GM18909 (cell line): ENCODE measurements around the gene SORCS2.
"Not testable (repeated sequence)": the region's sequence is repeated elsewhere in the genome, so short reads cannot be mapped to it uniquely, and the experiment has no call there.

Source experiments
- ATAC-seq: cut with Tn5 transposase; IDR thresholded peaks from one replicate; pipeline ENCODE4 v1.9.1; 2021; ENCODE audit warnings: mild to moderate bottlenecking; ENCODE audit not compliant: unreplicated experiment, poor library complexity

The SORCS2 gene

DNA sequence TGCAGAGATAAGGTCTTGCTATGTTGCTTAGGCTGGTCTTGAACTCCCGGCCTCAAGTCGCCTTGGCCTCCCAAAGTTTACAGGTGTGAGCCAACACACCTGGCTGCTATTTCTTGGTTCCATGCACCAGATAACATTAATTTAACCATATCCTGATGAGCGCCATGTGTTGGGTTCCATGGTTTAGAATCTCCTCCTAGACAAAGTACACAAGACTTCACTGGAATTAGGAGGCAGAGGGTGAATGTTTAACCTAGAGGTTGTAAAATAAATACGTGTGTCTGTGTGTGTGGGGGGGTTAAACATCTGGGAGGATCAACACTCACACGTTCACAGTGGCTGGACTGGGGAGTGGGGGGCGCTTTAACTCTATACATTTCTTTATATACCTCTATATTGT, 32.4 kb upstream of the SORCS2 start:
- ATAC-seq: no peak

DNA sequence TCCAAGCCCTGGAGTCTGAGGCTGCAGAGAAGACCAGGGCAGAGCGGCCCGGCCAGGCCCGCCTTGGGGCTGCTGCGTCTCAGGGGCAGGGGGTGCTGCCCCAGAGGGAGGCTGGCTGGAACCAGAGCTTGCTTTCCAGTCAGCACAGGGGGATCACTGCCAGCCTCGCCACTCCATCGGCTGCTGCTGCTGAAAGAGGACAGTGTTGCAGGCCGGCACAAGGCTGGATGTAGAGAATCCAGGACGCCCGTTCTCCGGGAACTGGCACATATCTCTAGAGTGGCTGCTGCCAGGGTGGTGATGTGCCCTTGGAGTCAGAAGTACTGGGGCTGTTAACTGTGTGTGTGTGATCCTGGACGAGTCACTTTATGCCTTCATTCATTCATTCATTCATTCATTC, 31.9 kb upstream of the SORCS2 start:
- ATAC-seq: no peak

DNA sequence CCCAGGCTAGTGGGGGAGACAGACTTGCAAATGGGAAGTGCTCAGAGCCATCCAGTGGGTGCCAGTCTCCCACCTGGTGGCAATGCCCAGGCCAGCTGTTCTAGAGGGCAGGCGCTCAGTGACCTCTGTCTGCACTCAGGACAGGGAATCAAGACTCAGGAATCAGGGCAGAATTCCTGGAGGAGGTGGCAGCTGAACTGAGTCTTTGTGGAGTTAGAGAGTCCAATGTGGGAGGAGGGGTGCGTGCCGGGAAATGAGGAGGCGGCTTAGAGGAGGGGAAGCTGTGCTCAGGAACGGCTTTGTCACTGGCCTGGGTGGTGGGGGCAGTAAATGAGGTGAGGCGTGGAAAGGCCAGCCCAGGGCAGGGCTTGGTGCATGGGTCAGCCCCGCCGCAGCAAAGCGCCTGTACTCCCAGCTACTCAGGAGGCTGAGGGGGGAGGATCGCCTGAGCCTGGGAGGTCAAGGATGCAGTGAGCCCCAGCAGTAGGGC, 31.3 kb upstream of the SORCS2 start:
- no peak for ATAC-seq

DNA sequence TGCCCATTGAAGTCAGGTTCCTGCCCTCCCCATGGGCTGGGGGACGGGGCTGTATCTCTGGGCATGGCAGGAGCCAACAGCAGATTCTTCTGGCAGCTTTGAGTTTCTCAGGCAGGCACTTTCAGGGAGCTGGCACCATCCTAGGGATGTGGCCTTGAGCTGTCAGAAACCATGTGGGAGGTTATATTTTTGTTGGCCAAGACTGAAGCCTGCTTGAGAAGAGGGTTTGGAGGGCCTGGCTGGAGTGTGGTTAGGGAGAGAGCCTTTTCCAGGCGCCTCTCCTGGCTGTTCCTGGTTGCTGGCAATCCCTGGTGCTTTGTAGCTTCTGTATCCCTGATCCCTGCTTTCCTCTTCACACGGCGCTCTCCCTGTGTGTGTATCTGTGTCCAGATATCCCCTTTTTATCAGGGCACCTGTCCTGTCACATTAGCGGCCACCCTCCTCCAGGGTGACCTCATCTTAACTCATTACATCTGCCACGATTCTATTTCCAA, 30.6 kb upstream of the SORCS2 start:
- no peak for ATAC-seq

DNA sequence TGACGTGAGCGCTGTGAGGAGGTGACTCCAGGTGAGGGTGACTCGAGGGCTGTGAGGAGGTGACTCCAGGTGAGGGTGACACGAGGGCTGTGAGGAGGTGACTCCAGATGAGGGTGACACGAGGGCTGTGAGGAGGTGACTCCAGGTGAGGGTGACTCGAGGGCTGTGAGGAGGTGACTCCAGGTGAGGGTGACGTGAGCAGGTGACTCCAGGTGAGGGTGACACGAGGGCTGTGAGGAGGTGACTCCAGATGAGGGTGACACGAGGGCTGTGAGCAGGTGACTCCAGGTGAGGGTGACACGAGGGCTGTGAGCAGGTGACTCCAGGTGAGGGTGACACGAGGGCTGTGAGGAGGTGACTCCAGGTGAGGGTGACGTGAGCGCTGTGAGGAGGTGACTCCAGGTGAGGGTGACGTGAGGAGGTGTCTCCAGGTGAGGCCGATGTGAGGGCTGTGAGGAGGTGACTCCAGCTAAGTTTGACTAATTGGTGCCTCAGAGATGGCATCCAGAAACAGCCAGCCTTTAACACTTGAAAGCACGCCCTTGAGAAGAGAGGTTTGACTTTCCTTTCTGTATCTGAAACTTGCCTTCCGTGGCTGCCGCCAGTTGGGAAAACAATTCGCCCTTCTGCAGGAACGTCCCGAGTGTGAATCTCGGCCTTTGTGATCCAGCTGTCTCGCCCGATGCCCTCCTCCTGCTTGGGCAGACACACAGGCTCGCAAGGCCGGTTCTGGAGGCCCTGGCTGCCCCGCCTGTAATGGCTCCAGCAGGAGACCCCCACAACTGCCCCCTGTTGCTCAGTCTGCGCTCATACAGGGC, 27.1 kb upstream of the SORCS2 start:
- not testable (repeated sequence) for ATAC-seq

DNA sequence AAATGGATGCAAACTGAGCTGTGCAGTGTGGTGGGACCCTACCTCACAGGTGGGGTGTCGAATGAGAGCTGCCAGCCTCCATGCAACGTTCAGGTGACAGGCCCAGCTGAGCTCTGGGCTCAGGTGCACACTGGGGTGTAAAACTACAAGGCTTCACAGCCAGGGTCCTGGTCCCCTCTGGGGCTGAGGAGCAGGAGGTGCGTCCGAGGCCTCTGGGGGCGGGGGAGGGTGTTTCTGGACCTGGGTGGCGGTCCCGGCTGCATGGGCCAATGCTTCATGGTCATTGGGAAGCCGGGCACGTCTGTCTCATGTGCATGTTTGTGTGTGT, 26.5 kb upstream of the SORCS2 start:
- no peak for ATAC-seq

DNA sequence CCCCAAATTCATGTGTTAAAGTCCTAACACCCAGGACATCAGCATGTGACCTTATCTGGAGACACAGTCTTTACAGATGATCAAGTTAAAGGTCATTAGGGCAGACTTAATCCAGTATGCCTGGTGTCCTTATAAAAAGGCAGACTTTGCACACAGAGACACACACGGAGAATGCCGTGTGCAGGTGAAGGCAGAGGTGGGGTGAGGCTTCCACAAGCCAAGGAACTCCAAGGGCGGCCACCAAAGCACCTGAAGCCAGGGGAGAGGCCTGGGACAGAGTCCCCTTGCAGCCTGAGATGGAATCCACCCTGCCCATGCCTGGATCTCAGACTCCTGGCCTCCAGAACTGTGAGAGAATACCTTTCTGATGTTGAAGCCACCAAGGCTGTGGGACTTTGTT, 26.1 kb upstream of the SORCS2 start:
- ATAC-seq: no peak

DNA sequence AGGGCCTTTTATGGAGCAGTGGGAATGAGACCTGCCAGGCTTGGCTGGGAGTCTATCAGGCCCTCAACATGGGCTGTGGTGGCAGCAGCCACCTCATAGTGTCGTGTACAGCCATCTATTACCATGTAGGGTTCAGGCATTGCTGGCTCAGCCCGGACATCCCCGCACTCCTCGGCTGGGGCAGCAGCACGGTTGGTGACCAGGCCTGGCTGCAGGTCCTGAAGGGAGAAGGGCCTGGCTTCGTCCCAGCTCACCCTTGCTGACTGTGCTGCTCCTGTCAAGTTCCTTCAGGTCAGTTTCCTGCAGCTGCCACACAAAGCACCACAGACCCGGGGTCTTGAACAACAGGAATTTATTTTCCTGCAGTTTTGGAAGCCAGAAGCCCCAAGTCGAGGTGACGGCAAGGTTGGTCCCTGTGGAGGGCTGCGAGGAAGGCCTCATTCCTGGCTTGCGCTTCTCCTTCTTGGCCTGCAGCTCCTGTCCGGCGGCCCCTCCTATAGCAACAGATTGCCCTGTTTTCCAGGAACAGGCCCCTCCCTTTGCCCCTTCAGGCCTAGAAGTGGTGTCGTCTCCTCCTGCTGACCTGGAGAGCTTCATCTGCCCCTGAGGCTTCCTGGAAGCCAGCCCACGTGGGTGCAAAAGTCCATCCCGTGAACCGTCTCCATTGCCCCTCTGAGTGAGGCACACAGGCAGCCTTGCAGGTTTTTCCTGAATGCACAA, 25.2 kb upstream of the SORCS2 start:
- ATAC-seq: no peak

DNA sequence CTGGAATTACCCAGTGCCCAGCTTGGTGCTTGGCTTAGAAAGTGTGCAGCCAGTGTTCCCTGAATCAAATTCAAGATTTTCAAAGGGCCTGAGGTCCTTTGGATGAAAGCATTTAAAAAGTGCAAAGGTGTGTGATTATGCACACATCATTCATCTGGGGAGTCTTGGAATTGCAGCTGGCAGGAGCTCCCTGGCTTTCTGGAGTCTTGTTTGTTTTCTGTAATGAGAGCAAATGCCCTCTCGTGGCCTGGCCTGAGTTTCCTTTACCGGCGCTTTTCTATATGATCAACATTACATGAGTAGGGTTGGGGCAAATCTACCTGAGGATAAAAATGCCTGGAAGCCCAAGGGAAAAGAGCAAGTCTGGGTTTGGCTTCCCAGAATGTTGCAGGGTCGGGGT, 24.6 kb upstream of the SORCS2 start:
- no peak for ATAC-seq

DNA sequence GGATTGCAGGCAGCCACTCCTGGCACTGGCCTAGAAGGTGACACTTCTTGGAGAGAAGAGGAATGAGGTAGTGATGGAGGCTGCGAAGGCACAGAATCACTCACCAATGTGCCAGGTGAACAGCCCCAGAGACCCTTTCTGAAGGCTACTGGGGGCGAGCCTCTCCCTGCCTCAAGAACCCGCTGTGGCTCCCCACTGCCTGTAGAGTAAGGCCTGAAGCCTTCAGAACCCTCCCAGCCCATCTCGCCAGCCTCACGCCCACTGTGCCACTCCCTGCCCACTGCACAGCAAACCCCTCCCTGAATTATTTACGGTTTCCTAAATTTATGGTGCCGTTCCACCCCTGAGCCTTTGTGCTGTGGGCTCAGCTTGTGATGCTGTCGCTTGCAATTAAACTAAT, 24.2 kb upstream of the SORCS2 start:
- ATAC-seq: no peak

DNA sequence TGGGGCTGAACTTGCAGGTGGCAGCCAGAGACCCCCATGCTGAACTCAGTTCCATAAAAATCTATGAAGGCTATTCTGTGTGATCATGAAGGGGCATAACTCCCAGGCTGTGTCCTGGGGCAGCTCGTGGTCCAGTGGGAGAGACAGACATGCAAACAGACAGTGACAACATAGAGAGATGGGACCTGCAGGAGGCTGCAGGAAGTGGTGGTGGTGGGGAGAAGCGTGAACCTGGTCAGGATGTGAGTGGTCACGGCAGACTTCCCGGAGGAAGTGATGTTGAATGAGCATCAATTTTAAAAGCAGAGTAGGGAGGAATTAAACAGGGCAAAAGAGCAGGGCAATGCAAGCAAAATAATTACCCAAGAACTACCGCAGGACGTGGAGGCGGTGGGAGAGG, 23.2 kb upstream of the SORCS2 start:
- no peak for ATAC-seq

DNA sequence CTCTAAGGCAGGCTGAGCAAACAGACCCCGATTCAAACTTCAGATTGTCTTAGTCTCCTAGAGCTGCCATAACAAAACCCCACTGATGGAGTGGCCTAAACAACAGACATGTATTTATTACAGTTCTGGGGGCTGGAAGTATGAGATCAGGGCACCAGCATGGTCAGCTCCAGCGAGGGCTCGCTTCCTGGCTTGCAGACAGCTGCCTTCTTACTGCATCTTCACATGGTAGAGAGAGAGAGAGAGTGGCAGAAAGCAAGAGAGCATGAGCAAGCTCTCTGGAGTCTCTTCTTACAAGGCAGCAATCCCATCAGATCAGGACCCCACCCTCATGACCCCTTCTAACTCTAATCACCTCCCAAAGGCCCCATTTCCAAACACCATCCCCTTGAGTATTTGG, 22.3 kb upstream of the SORCS2 start:
- no peak for ATAC-seq

DNA sequence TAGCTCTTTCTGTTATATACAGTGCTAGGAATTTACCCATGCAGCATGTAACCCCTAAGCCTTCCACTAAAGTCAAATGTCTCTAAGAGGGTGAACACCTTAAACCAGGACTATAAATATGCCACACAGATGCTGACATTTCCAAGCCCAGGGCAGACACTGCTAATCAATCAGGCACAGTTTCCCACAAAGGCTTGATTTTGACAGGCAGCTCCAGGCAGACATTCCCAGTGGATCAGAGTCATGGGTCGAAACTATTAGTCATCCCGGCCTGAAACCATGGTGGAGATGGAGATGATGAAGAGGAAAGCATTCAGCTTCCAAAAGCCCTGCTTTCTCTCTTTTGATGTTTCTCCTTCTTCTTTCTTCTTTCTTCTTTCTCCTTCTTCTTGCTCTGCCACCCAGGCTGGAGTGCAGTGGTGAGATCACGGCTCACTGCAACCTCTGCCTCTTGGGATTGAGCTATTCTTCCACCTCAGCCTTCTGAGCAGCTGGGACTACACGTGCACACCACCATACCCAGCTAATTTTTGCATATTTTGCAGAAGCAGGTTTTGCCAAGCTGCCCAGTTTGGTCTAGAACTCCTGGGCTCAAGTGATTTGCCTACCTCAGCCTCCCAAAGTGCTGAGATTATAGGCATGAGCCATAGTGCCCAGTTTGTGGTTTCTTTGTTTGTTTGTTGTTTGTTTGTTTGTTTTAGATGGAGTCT, 21.0 kb upstream of the SORCS2 start:
- no peak for ATAC-seq

DNA sequence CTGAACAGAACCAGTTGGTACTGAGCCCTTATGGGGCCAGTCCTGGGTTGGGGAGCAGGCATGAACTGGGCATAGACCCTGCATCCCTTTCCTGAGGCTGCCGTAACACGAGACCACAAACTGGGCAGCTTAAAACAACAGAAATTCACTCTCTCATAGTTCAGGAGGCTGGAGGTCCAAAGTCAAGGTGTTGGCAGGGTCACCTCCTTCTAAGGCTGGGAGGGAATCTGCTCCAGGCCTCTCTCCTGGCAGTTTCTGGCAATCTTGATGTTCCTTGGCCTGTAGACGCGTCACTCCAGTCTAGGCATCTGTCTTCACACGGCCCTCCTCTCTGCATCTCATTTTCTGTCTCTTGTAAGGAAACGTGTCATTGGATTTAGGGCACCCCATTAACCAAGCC, 19.8 kb upstream of the SORCS2 start:
- no peak for ATAC-seq

DNA sequence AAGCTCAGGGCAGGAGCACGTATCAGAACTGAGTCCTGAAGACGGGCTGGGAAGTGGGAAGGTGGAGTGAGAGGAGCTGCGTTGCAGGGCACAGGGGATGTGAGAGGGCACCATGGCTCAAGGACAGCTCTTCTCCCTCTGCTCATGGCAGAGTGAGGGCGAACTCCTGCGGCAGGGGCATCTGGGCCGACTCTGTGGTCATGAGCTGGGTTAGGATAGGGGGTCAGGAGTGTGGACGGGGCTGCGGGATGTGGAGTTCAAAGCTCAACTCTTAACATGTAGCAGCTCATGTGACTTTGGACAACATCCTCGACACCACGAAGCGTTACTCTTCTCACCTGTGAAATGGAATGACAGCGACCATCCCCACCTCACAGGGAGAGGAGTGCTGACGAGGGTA, 19.4 kb upstream of the SORCS2 start:
- ATAC-seq: no peak

DNA sequence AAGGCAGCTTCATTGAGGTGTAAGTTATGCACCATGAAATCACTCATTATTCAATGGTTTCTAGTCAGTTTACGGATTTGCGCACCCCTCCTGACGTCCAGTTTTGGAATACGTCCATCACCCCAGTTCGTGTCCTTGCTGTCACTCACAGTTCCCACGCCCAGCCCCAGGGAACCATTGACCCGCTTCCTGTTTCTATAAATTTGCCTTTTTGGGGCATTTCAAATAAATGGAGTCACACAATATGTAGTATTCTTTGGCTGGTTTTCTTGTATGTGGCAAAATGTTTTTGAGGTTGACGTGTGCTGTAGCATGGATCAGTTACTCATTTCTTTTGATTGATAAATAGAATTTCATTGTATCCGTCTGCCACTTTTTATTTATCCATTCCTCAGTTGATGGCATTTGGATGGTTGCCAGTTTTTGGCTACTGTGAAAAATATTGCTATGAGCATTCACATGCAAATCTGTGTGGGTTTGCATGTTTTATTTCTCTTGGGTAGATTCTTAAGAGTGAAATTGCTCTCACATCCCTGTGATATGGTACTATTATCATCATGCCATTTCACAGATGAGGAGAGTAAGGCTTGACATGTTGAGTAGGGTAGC, 18.4 kb upstream of the SORCS2 start:
- ATAC-seq: no peak

DNA sequence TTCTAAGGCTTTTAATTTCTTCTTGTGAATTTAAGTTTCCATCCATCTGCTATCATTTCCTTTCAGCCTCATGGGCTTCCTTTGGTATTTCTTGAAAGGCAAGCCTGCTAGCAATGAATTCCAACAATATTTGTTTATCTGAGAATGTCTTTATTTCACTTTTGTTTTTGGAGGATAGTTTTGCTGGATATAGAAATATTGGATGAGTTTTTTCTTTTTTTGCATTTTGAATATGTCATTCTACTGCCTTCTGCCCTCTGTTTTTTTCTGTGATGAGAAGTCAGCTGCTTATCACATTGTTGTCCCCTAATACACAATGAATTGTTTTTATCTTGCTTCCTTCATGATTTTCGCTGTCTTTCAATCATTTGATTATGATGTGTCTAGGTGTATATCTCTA, 13.2 kb upstream of the SORCS2 start:
- ATAC-seq: no peak

DNA sequence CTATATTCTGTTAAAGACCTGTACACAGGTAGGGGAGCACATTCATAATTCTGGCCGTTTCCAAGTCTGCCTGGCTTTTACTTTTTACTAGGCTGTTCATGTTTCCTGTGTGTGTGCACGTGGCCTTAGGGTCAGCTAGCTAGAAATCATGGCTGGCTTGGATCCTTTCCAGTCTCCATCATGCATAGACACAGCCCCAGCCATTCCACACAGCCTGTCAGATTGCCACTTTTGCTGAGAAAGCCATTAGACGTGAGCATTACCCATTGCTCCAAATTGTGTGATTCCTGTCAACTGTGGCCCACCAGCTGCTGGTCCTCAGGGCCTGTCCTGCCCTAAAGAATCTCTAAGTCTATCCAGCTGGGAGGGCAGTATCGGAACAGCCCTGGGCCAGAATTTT, 11.4 kb upstream of the SORCS2 start:
- ATAC-seq: no peak

DNA sequence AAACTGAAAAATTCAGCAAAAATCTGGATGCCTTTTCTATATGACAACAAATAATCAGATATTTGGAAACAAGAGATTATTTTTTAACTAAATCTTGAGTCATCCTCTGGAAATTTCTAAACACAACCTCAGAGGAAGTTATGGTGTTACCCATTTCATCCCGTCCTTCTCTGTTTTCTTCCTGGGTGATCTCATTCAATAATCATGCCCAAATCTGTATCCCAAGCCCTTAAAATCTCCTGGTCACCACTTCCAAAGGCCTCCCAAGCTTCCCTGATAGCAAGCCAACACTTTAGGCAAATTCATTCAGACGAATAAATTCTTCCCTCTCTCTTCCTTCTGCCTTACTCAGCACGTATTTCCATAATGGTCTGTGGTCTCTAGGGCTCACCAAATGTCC, 9.7 kb upstream of the SORCS2 start:
- ATAC-seq: no peak

DNA sequence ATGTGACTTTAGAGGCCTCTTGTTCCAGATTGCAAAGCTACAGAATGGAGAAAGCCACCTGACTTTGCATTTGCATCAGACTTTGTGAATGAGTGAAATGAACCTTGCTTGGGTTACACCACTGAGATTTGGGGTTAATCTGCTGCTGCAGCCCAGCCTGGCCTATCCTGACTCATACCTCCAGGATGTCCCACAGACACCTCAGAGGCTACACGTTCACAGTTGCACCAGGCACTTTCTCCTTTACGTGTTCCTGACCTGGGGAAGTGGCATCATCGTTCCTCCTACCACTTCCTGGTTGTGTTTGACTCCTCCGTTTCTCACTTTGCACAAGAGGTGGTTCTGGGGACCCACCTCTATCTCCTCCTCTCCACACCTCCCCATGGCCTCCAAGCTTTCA, 9.2 kb upstream of the SORCS2 start:
- no peak for ATAC-seq
